Endometrial microvascular endothelial cells (primary cell): Measurements from ENCODE around the gene KIF21A. TPM values are rescaled to one million over a fixed set of nuclear protein-coding genes. Genes with fewer than 3 reads are reported as not detected.

Experiments used
- total RNA-seq: library from RNA; depleted of rRNA; stranded (reverse); fragments of >200 nt; gene quantifications from one replicate; pipeline ENCODE4 v1.2.3, GENCODE V29; 2015; ENCODE audit errors: inconsistent ontology term

The KIF21A gene
- total RNA-seq, 1 donor from 2014 or later, result 6.5 TPM

Other genes starting within 250 kb of the KIF21A start
- not detected for gene ABCD2, start 176.7 kb upstream of the KIF21A start, total RNA-seq